Measurements from ENCODE around the gene SLC8A1. TPM values are rescaled to one million over a fixed set of nuclear protein-coding genes. Genes with fewer than 3 reads are reported as not detected.

Gene SLC8A1
- total RNA-seq, 1 experiment from 2014 or later, result not detected

DNA sequence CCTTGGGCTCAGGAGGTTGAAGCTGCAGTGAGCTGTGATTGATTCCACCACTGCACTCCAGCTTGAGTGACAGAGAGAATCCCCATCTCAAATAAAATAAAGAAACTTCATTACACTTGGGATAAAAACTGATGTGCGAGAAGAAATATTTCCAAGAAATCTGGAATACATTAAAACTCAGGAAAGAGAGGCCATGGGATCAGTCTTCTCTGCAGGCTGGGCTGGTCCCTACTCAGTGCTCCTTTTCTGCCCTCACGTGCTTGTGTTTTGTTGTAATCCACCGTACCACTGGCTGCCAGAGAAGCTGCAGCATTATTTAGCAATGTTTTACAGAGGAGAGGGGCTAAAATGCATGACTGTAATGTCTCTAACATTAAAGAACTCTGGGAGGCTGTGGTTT lies 282.0 kb downstream of the SLC8A1 start:
- Histone ChIP-seq H3K9me2 (replicated peaks; ENCODE audit: insufficient read depth, low read length) (no peaks in the 10 kb centered on the region), H3K4me1 (ENCODE audit: low read length) (no peaks in the 10 kb centered on the region), H3K4me2 (ENCODE audit: low read depth, low read length, poor library complexity, severe bottlenecking) (no peak overlapping the region), H3K27ac (ENCODE audit: low read length) (no peak overlapping the region), H3K27me3 (ENCODE audit: low read length) (no peaks in the 10 kb centered on the region), H3K79me2 (ENCODE audit: low read length) (no peaks in the 10 kb centered on the region), H3K9ac (ENCODE audit: low read length) (no peak overlapping the region), H3K36me3 (ENCODE audit: insufficient read depth, low read length) (no peaks in the 10 kb centered on the region), H2AFZ (ENCODE audit: low read length) (no peak overlapping the region), H3K9me3 (ENCODE audit: low read length) (no peaks in the 10 kb centered on the region), H4K20me1 (ENCODE audit: insufficient read depth, low read depth, low read length) (no peaks in the 10 kb centered on the region), H3K4me3 (ENCODE audit: low read length) (no peak overlapping the region)
- DNase-seq, result no peak

DNA sequence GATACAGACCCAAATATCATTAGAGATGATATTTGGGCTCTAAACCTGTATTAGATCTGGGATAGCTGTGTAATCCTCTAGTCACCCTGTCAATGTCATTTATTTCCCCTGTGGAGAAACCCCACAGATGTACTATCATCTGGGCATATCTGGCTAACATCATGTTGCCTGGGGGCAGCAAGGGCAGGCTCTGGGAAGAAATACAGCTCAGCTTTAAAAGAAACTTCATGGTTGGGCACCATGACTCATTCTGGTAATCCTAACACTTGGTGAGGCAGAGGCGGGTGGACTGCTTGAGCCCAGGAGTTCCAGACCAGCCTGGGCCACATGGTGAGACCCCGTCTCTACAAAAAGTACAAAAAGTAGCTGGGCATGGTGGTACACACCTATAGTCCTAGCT lies 282.5 kb downstream of the SLC8A1 start:
- H3K27me3 ChIP-seq (ENCODE audit: low read length), result no peaks in the 10 kb centered on the region
- H3K4me2 ChIP-seq (ENCODE audit: low read depth, low read length, poor library complexity, severe bottlenecking), result no peak overlapping the region
- H3K79me2 ChIP-seq (ENCODE audit: low read length), result no peaks in the 10 kb centered on the region
- H3K36me3 ChIP-seq (ENCODE audit: insufficient read depth, low read length), result no peaks in the 10 kb centered on the region
- no peak overlapping the region for H3K4me3 ChIP-seq (ENCODE audit: low read length)
- DNase-seq, result no peak
- no peaks in the 10 kb centered on the region for H3K9me2 ChIP-seq (replicated peaks; ENCODE audit: insufficient read depth, low read length)
- H2AFZ ChIP-seq (ENCODE audit: low read length), result no peak overlapping the region
- no peaks in the 10 kb centered on the region for H3K4me1 ChIP-seq (ENCODE audit: low read length)
- H3K9ac ChIP-seq (ENCODE audit: low read length), result no peak overlapping the region
- H4K20me1 ChIP-seq (ENCODE audit: insufficient read depth, low read depth, low read length), result no peaks in the 10 kb centered on the region
- no peaks in the 10 kb centered on the region for H3K9me3 ChIP-seq (ENCODE audit: low read length)
- H3K27ac ChIP-seq (ENCODE audit: low read length), result no peak overlapping the region

DNA sequence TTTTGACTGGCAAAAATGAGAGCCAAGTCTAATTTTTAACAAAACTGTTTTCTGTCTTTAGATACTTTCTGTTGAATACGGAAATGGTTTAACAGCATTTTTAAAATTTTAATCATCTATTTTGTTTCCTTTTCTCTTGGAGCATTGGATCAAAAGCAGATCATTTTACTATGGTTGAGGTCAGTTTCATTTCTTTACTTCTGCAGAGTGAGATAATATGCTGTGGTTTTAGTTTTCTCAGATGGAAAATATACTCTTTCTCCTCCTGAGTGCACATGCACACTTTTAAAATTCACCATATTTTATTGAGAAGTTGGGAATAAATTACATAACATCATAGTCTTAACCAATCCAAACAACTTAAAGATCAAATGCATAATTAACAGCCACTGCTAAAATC lies 283.3 kb downstream of the SLC8A1 start:
- no peak for DNase-seq
- Histone ChIP-seq H3K36me3 (ENCODE audit: insufficient read depth, low read length) (no peaks in the 10 kb centered on the region), H3K4me1 (ENCODE audit: low read length) (no peaks in the 10 kb centered on the region), H3K9me3 (ENCODE audit: low read length) (no peaks in the 10 kb centered on the region), H3K9ac (ENCODE audit: low read length) (no peak overlapping the region), H3K9me2 (replicated peaks; ENCODE audit: insufficient read depth, low read length) (no peaks in the 10 kb centered on the region), H3K4me3 (ENCODE audit: low read length) (no peak overlapping the region), H4K20me1 (ENCODE audit: insufficient read depth, low read depth, low read length) (no peaks in the 10 kb centered on the region), H3K27ac (ENCODE audit: low read length) (no peak overlapping the region), H2AFZ (ENCODE audit: low read length) (no peak overlapping the region), H3K27me3 (ENCODE audit: low read length) (no peaks in the 10 kb centered on the region), H3K79me2 (ENCODE audit: low read length) (no peaks in the 10 kb centered on the region), H3K4me2 (ENCODE audit: low read depth, low read length, poor library complexity, severe bottlenecking) (no peak overlapping the region)

DNA sequence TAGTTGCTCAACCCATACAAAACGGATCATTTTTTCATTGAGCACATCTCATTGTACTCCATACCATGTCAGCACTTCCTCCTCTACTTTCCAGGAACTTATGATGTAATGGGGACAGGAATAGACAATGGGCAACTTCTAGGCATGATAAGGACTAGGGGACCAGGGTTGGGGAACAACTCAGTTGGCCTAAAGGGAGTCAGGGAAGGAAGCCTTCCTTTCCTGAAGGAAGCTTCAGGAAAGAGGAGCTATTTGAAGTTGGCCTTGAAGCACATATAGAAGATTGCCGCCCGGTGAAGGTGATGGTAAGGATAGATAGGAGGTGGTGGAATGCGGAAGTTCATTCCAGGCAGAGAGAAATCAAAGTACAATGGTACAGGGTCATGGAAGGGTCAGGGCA lies 283.9 kb downstream of the SLC8A1 start:
- H3K79me2 ChIP-seq (ENCODE audit: low read length), result no peaks in the 10 kb centered on the region
- no peaks in the 10 kb centered on the region for H4K20me1 ChIP-seq (ENCODE audit: insufficient read depth, low read depth, low read length)
- no peak overlapping the region for H3K4me2 ChIP-seq (ENCODE audit: low read depth, low read length, poor library complexity, severe bottlenecking)
- no peak overlapping the region for H3K27ac ChIP-seq (ENCODE audit: low read length)
- no peak overlapping the region for H2AFZ ChIP-seq (ENCODE audit: low read length)
- H3K4me1 ChIP-seq (ENCODE audit: low read length), result no peaks in the 10 kb centered on the region
- DNase-seq, result no peak
- H3K4me3 ChIP-seq (ENCODE audit: low read length), result no peak overlapping the region
- no peaks in the 10 kb centered on the region for H3K27me3 ChIP-seq (ENCODE audit: low read length)
- no peaks in the 10 kb centered on the region for H3K9me3 ChIP-seq (ENCODE audit: low read length)
- H3K9ac ChIP-seq (ENCODE audit: low read length), result no peak overlapping the region
- H3K9me2 ChIP-seq (replicated peaks; ENCODE audit: insufficient read depth, low read length), result no peaks in the 10 kb centered on the region
- no peaks in the 10 kb centered on the region for H3K36me3 ChIP-seq (ENCODE audit: insufficient read depth, low read length)

DNA sequence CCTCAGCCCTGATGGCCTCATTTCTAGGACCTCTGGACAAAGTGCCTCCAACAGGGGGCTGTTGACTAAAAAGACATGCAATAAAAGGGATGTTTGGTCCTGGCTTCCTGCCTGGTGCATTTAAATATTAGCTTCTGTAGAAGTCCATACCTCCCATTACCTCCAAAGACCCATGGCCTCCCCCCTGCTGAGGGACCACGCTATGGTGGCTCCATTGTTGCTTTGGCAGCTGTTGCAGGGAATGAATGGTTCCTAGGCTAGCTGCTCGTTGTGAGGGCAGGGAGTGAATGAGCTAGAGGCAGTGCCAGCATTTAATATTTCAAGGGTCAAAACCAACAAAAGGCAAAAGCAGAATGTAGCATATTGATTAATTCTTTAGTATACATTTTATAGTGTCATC lies 285.9 kb downstream of the SLC8A1 start:
- Histone ChIP-seq H3K4me3 (ENCODE audit: low read length) (no peak overlapping the region), H3K9me3 (ENCODE audit: low read length) (no peaks in the 10 kb centered on the region), H3K36me3 (ENCODE audit: insufficient read depth, low read length) (no peaks in the 10 kb centered on the region), H3K27me3 (ENCODE audit: low read length) (no peaks in the 10 kb centered on the region), H3K4me1 (ENCODE audit: low read length) (no peaks in the 10 kb centered on the region), H3K9ac (ENCODE audit: low read length) (no peak overlapping the region), H4K20me1 (ENCODE audit: insufficient read depth, low read depth, low read length) (no peaks in the 10 kb centered on the region), H2AFZ (ENCODE audit: low read length) (no peak overlapping the region), H3K27ac (ENCODE audit: low read length) (no peak overlapping the region), H3K79me2 (ENCODE audit: low read length) (no peaks in the 10 kb centered on the region), H3K4me2 (ENCODE audit: low read depth, low read length, poor library complexity, severe bottlenecking) (no peak overlapping the region), H3K9me2 (replicated peaks; ENCODE audit: insufficient read depth, low read length) (no peaks in the 10 kb centered on the region)
- no peak for DNase-seq

DNA sequence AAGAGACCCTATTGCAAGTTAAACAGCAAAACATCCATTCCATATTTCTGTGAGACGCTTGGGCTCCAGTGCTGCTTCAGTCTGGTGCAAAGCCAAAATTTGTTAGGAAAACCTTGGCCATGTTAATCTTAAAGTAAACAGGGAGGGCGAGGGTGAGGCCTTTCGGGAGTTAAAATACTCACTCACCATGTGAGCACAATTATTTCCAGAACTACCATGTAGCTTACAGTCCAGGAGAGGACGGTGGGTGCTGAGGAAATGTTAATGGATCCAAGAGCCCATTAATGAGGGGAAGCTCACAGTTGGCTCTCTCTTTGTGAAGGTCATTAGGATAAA lies 286.4 kb downstream of the SLC8A1 start:
- H3K79me2 ChIP-seq (ENCODE audit: low read length), result no peaks in the 10 kb centered on the region

DNA sequence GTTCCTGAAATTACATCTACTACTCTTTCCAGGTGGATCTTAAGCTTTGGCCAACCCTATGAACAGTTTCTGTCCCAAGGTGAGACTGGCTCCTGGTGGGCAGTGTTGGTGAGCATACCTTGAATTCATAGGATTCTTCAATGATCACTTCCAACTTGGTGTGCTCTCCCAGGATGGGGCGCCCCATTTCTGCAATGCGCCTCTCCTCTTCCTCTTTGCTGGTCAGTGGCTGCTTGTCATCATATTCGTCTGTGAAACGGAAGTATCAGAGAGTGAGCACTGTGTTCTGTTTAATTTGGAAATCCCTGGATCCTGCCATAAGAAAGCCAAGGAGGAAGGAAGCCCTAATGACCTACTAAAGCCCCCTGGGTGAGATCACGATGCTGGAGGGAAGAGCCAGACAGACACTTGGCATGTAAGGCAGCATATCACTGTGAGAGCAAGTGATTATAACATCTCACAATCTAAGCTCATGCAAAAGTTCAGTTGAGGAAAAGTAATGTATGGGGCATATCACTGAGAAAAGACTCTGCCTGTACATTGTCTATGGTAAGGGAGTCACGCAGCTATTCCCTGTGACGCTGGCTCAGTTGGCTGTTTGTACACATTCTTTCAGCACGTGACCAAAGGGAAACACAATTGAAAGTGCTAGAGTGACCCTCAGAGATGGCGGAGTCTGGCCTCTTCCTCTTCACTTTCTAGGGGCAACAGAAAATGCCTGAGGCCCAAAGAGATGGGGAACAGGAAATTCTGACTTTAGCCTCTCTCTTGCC lies 287.0 kb downstream of the SLC8A1 start:
- H3K27me3 ChIP-seq (ENCODE audit: low read length), result no peaks in the 10 kb centered on the region
- no peaks in the 10 kb centered on the region for H3K36me3 ChIP-seq (ENCODE audit: insufficient read depth, low read length)
- no peaks in the 10 kb centered on the region for H3K9me3 ChIP-seq (ENCODE audit: low read length)
- no peak for DNase-seq
- H3K4me1 ChIP-seq (ENCODE audit: low read length), result no peaks in the 10 kb centered on the region
- H3K4me3 ChIP-seq (ENCODE audit: low read length), result no peak overlapping the region
- no peak overlapping the region for H2AFZ ChIP-seq (ENCODE audit: low read length)
- no peaks in the 10 kb centered on the region for H4K20me1 ChIP-seq (ENCODE audit: insufficient read depth, low read depth, low read length)
- H3K4me2 ChIP-seq (ENCODE audit: low read depth, low read length, poor library complexity, severe bottlenecking), result no peak overlapping the region
- no peaks in the 10 kb centered on the region for H3K9me2 ChIP-seq (replicated peaks; ENCODE audit: insufficient read depth, low read length)
- H3K27ac ChIP-seq (ENCODE audit: low read length), result no peak overlapping the region
- no peak overlapping the region for H3K9ac ChIP-seq (ENCODE audit: low read length)
- no peaks in the 10 kb centered on the region for H3K79me2 ChIP-seq (ENCODE audit: low read length)

More for the DNA sequence above, 286.4 kb downstream of the SLC8A1 start:
- Histone ChIP-seq H3K9me3 (ENCODE audit: low read length) (no peaks in the 10 kb centered on the region), H3K27ac (ENCODE audit: low read length) (no peak overlapping the region), H3K9me2 (replicated peaks; ENCODE audit: insufficient read depth, low read length) (no peaks in the 10 kb centered on the region), H3K9ac (ENCODE audit: low read length) (no peak overlapping the region), H4K20me1 (ENCODE audit: insufficient read depth, low read depth, low read length) (no peaks in the 10 kb centered on the region), H3K27me3 (ENCODE audit: low read length) (no peaks in the 10 kb centered on the region), H3K4me1 (ENCODE audit: low read length) (no peaks in the 10 kb centered on the region), H3K4me2 (ENCODE audit: low read depth, low read length, poor library complexity, severe bottlenecking) (no peak overlapping the region), H3K36me3 (ENCODE audit: insufficient read depth, low read length) (no peaks in the 10 kb centered on the region), H3K4me3 (ENCODE audit: low read length) (no peak overlapping the region), H2AFZ (ENCODE audit: low read length) (no peak overlapping the region)
- no peak for DNase-seq

DNA sequence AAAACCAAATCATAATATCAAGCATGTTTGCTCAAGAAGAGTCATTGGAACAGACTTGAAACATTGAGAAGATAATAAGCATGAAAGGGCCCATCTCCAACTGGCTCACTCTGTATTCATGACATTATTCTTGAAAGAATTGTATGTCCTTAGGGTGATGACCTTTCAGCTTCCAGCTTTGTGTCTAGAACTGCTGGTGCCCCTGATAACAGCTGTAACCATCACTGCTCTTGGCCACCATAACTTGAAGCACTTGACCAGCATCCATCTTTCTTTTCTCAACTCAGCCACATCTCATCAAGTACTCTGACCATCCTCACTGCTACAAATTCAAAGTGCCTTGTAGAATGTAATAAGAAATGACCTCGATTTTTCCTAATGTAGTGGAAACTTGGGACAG lies 289.9 kb downstream of the SLC8A1 start:
- H3K9me2 ChIP-seq (replicated peaks; ENCODE audit: insufficient read depth, low read length), result no peaks in the 10 kb centered on the region
- no peak for DNase-seq
- no peak overlapping the region for H3K27ac ChIP-seq (ENCODE audit: low read length)
- no peak overlapping the region for H3K4me2 ChIP-seq (ENCODE audit: low read depth, low read length, poor library complexity, severe bottlenecking)
- no peak overlapping the region for H3K9ac ChIP-seq (ENCODE audit: low read length)
- H2AFZ ChIP-seq (ENCODE audit: low read length), result no peak overlapping the region
- H3K27me3 ChIP-seq (ENCODE audit: low read length), result no peaks in the 10 kb centered on the region
- no peaks in the 10 kb centered on the region for H3K79me2 ChIP-seq (ENCODE audit: low read length)
- H4K20me1 ChIP-seq (ENCODE audit: insufficient read depth, low read depth, low read length), result no peaks in the 10 kb centered on the region
- no peaks in the 10 kb centered on the region for H3K36me3 ChIP-seq (ENCODE audit: insufficient read depth, low read length)
- H3K4me1 ChIP-seq (ENCODE audit: low read length), result no peaks in the 10 kb centered on the region
- H3K9me3 ChIP-seq (ENCODE audit: low read length), result no peaks in the 10 kb centered on the region
- no peak overlapping the region for H3K4me3 ChIP-seq (ENCODE audit: low read length)
